ENCODE results near the gene FBXO42. TPM values are rescaled to one million over a fixed set of nuclear protein-coding genes. Genes with fewer than 3 reads are reported as not detected.
A peak's percentile ranks its signal among the peaks of the same experiment; 100 is the strongest.

FBXO42 gene
- total and polyA plus RNA-seq, 10 donors: 8.6 to 30.2 (median 20.1) TPM

- peaks cover 0 to 12% (median 8%) of the 10 kb centered on the region in 6 donors for H3K4me1 ChIP-seq
- intact Hi-C loops (cut with DNase I; ENCODE audit: low total_unique reads): loop anchor here (10.0 kb wide), 1 partner anchor 112 kb away; no protein-coding TSS in a partner anchor
- no peaks in the 10 kb centered on the region for H3K27me3 ChIP-seq (replicated peaks in 1 of 7)
- H3K9me3 ChIP-seq: no peaks in the 10 kb centered on the region
- DNase-seq: no peak
- H3K4me3 ChIP-seq: no peak overlapping the region
- WGBS, 5 donors: 82 to 92% (median 90%) methylated on average over 3 of the region's 3 CpGs
- TF ChIP-seq POLR2AphosphoS5 (IDR thresholded peaks at IDR 0.05): no peak
- TF ChIP-seq POLR2A (IDR thresholded peaks at IDR 0.05): no peak
- no peak for TF ChIP-seq CTCF (IDR thresholded peaks at IDR 0.05 in 8 of 11, conservative IDR thresholded peaks at IDR 0.05 in 3 of 11)
- no peaks in the 10 kb centered on the region for H3K36me3 ChIP-seq
- no peak overlapping the region for H3K27ac ChIP-seq
These were observed 4.6 kb upstream of the FBXO42 start for GRCh38 chr1:16356867-16357266.

- DNase-seq: no peak
- H3K27ac ChIP-seq: no peak overlapping the region
- no peaks in the 10 kb centered on the region for H3K9me3 ChIP-seq
- no peaks in the 10 kb centered on the region for H3K36me3 ChIP-seq
- intact Hi-C loops (cut with DNase I; ENCODE audit: low total_unique reads): loop anchor here (10.0 kb wide), 1 partner anchor 110 kb away; no protein-coding TSS in a partner anchor
- H3K4me1 ChIP-seq: peaks cover 18 to 34% (median 26%) of the 10 kb centered on the region in 6 donors
- WGBS, 5 donors: 88 to 96% (median 94%) methylated on average over 2 of the region's 2 CpGs
- H3K27me3 ChIP-seq (replicated peaks in 1 of 7): no peaks in the 10 kb centered on the region
- TF ChIP-seq CTCF (IDR thresholded peaks at IDR 0.05 in 8 of 11, conservative IDR thresholded peaks at IDR 0.05 in 3 of 11): no peak
- no peak for TF ChIP-seq POLR2A (IDR thresholded peaks at IDR 0.05)
- no peak for TF ChIP-seq POLR2AphosphoS5 (IDR thresholded peaks at IDR 0.05)
- no peak overlapping the region for H3K4me3 ChIP-seq
These were observed 2.3 kb upstream of the FBXO42 start for GRCh38 chr1:16354619-16355018.

GRCh38 chr1:16352842-16353535 is 709 bp upstream of the FBXO42 start:
- intact Hi-C loops (cut with DNase I; ENCODE audit: low total_unique reads): loop anchor here (10.0 kb wide), 1 partner anchor 108 kb away; no protein-coding TSS in a partner anchor

More at GRCh38 chr1:16352842-16353535, 709 bp upstream of the FBXO42 start:
- TF ChIP-seq CTCF (IDR thresholded peaks at IDR 0.05 in 8 of 11, conservative IDR thresholded peaks at IDR 0.05 in 3 of 11): no peak
- no peak for TF ChIP-seq POLR2A (IDR thresholded peaks at IDR 0.05)
- TF ChIP-seq POLR2AphosphoS5 (IDR thresholded peaks at IDR 0.05): no peak
- Histone ChIP-seq H3K36me3 (peaks cover 0 to 5% (median 0%) of the 10 kb centered on the region in 6 donors), H3K4me1 (peaks cover 23 to 50% (median 40%) of the 10 kb centered on the region in 6 donors), H3K9me3 (no peaks in the 10 kb centered on the region), H3K27me3 (replicated peaks in 1 of 7) (no peaks in the 10 kb centered on the region), H3K4me3 (peak overlapping the region; percentile 75 to 95 (median 80)), H3K27ac (peak overlapping the region; percentile 83 to 98 (median 93))
- DNase-seq: no peak
- WGBS, 5 donors: 53 to 60% (median 55%) methylated on average over 11 of the region's 11 CpGs

Measured in spleen (tissue), 11 donors.